HCT116 (cell line): ENCODE data around the gene GMPPA. TPM values are rescaled to one million over a fixed set of nuclear protein-coding genes. Genes with fewer than 3 reads are reported as not detected.

Experiments
- ATAC-seq: fragments of 200-7000 bp; cut with Tn5 transposase; 2 replicates; pipeline ENCODE4 v1.9.1; 2020; ENCODE audit warnings: mild to moderate bottlenecking, moderate library complexity
- BruUV-seq: library from RNA; stranded (reverse); fragments of 400-500 nt; replicated peaks from 2 replicates; lab custom pipeline; 2021; lab: Mats Ljungman, UMichigan
- CTCF ChIA-PET: fragments of 300-600 bp; sonication (Branson Sonifier 250); formaldehyde crosslinking; loops from one replicate; lab custom pipeline; 2021; ENCODE audit warnings: antibody characterized with exemption; lab: Charles Lee
- POLR2A ChIA-PET: fragments of 300-600, 350-600 bp; sonication (Branson Sonifier 250); formaldehyde crosslinking; loops from one replicate; lab custom pipeline; 2021; ENCODE audit warnings: antibody characterized with exemption; lab: Charles Lee
- RAD21 ChIA-PET, 2 experiments: fragments of 300-600 bp; sonication (Branson Sonifier 250); formaldehyde crosslinking; loops; one replicate each; lab custom pipeline; 2023; ENCODE audit warnings: low total read pairs in 2 of 2; ENCODE audit not compliant: uncharacterized antibody in 2 of 2, unreplicated experiment in 2 of 2, low non-redundant PET in 1 of 2; lab: Charles Lee
- DNase-seq: peaks from one replicate; pipeline ENCODE4 v3.0.0-alpha.2; 2010; ENCODE audit warnings: low read depth, low spot score
- H2AFZ ChIP-seq: fragments of 200-600 bp; shearing (Covaris generic), sonication (generic); 2 replicates; pipeline ENCODE4 v1.6.1; 2017; ENCODE audit warnings: low read depth, mixed run types, mixed read lengths, antibody characterized with exemption, low read length; ENCODE audit not compliant: poor library complexity, severe bottlenecking
- H3K27ac ChIP-seq: 2 replicates; pipeline ENCODE4 v1.5.1; 2012; ENCODE audit warnings: low read depth, low read length
- H3K27me3 ChIP-seq: fragments of 200-600 bp; sonication (generic); 2 replicates; pipeline ENCODE4 v1.6.1; 2016; ENCODE audit warnings: mixed run types, low read length, mixed read lengths; ENCODE audit not compliant: insufficient read depth
- H3K36me3 ChIP-seq, 2 experiments: fragments of 200-500 bp in 1 of 2; fragments of 200-600 bp in 1 of 2; sonication (Bioruptor generic) in 1 of 2; sonication (generic) in 1 of 2; 2 replicates each; pipeline versions ENCODE4 v1.5.1 to v1.6.1; 2014 to 2016; ENCODE audit warnings: low read length in 2 of 2, inconsistent platforms in 1 of 2, mixed read lengths in 1 of 2, mixed run types in 1 of 2; ENCODE audit not compliant: insufficient read depth in 2 of 2, control insufficient read depth in 1 of 2
- H3K4me1 ChIP-seq, 2 experiments: fragments of 200-600 bp in 1 of 2; sonication (generic) in 1 of 2; 2 replicates each; pipeline versions ENCODE4 v1.5.1 to v1.6.1; 2012 to 2017; ENCODE audit warnings: low read length in 2 of 2, inconsistent platforms in 1 of 2, mild to moderate bottlenecking in 1 of 2, mixed read lengths in 1 of 2, mixed run types in 1 of 2, moderate library complexity in 1 of 2; ENCODE audit not compliant: insufficient read depth in 2 of 2, control insufficient read depth in 1 of 2
- H3K4me2 ChIP-seq: fragments of 200-600 bp; sonication (generic); 2 replicates; pipeline ENCODE4 v1.6.1; 2017; ENCODE audit warnings: mixed run types, low read length, mixed read lengths
- H3K4me3 ChIP-seq, 2 experiments: fragments of 200-600 bp in 1 of 2; sonication (generic) in 1 of 2; replicated peaks in 1 of 2; 2 replicates each; pipeline ENCODE4 v1.5.1; 2011 to 2016; ENCODE audit warnings: low read length in 2 of 2, control low read depth in 1 of 2, low read depth in 1 of 2, mild to moderate bottlenecking in 1 of 2, mixed read lengths in 1 of 2, mixed run types in 1 of 2
- H3K79me2 ChIP-seq: fragments of 200-600 bp; sonication (generic); 2 replicates; pipeline ENCODE4 v1.6.1; 2017; ENCODE audit warnings: mild to moderate bottlenecking, mixed run types, low read length, moderate library complexity, mixed read lengths; ENCODE audit not compliant: insufficient read depth
- H3K9ac ChIP-seq: fragments of 200-600 bp; sonication (generic); 2 replicates; pipeline ENCODE4 v1.6.1; 2016; ENCODE audit warnings: low read length, mixed read lengths
- H3K9me2 ChIP-seq: fragments of 200-600 bp; sonication (generic), shearing (Covaris generic); 2 replicates; pipeline ENCODE4 v1.6.1; 2017; ENCODE audit warnings: mixed run types, mild to moderate bottlenecking, moderate library complexity; ENCODE audit not compliant: insufficient read depth
- H3K9me3 ChIP-seq, 2 experiments: fragments of 200-500 bp in 1 of 2; fragments of 200-600 bp in 1 of 2; sonication (Bioruptor generic) in 1 of 2; sonication (generic) in 1 of 2; 2 replicates each; pipeline ENCODE4 v1.6.1; 2014 to 2017; ENCODE audit warnings: low read length in 2 of 2, mixed read lengths in 2 of 2, inconsistent platforms in 1 of 2, low read depth in 1 of 2, mild to moderate bottlenecking in 1 of 2, mixed run types in 1 of 2, moderate library complexity in 1 of 2; ENCODE audit not compliant: control insufficient read depth in 1 of 2, insufficient read depth in 1 of 2
- H4K20me1 ChIP-seq: fragments of 200-600 bp; sonication (generic), shearing (Covaris generic); 2 replicates; pipeline ENCODE4 v1.6.1; 2017; ENCODE audit warnings: mixed run types, mild to moderate bottlenecking, moderate library complexity; ENCODE audit not compliant: insufficient read depth
- CEBPB ChIP-seq: IDR thresholded peaks from 2 replicates; pipeline ENCODE4 v1.6.1; 2012; ENCODE audit warnings: low read depth
- CTCF ChIP-seq, 3 experiments: fragments of 200-600 bp in 1 of 3; sonication (generic) in 1 of 3; IDR thresholded peaks in 2 of 3; conservative IDR thresholded peaks in 1 of 3; 2 replicates each; pipeline ENCODE4 v1.5.1; 2012 to 2017; ENCODE audit warnings: low read depth in 2 of 3, low read length in 2 of 3, antibody characterized with exemption in 1 of 3, borderline replicate concordance in 1 of 3, control low read depth in 1 of 3, mild to moderate bottlenecking in 1 of 3, mixed read lengths in 1 of 3, mixed run types in 1 of 3, moderate library complexity in 1 of 3; ENCODE audit not compliant: insufficient read depth in 1 of 3
- EZH2 ChIP-seq: fragments of 200-600 bp; sonication (generic); IDR thresholded peaks from 2 replicates; pipeline ENCODE4 v1.6.1; 2017; ENCODE audit warnings: antibody characterized with exemption, mixed run types
- MAX ChIP-seq: IDR thresholded peaks from 2 replicates; pipeline ENCODE4 v1.6.1; 2012
- POLR2A ChIP-seq: IDR thresholded peaks from 2 replicates; pipeline ENCODE4 v1.7.0; 2011; ENCODE audit warnings: borderline replicate concordance; ENCODE audit not compliant: insufficient read depth, insufficient read length; ENCODE audit errors: extremely low read depth
- POLR2AphosphoS5 ChIP-seq: IDR thresholded peaks from 2 replicates; pipeline ENCODE4 v1.6.1; 2011; ENCODE audit warnings: mild to moderate bottlenecking, low read depth, low read length, moderate library complexity
- RAD21 ChIP-seq: IDR thresholded peaks from 2 replicates; pipeline ENCODE4 v1.6.1; 2012; ENCODE audit warnings: low read depth, mild to moderate bottlenecking
- SP1 ChIP-seq: IDR thresholded peaks from 2 replicates; pipeline ENCODE4 v1.6.1; 2012; ENCODE audit warnings: low read depth
- SRF ChIP-seq: IDR thresholded peaks from 2 replicates; pipeline ENCODE4 v1.6.1; 2012; ENCODE audit warnings: low read depth
- TCF7L2 ChIP-seq: IDR thresholded peaks from 2 replicates; pipeline ENCODE4 v1.7.0; 2011; ENCODE audit warnings: borderline replicate concordance, inconsistent platforms; ENCODE audit not compliant: insufficient read depth, insufficient read length; ENCODE audit errors: extremely low read depth
- YY1 ChIP-seq: IDR thresholded peaks from 2 replicates; pipeline ENCODE4 v1.6.1; 2011; ENCODE audit warnings: low read length, low read depth, moderate library complexity, mild to moderate bottlenecking; ENCODE audit not compliant: insufficient replicate concordance; ENCODE audit errors: extremely low read depth
- ZNF274 ChIP-seq: fragments of 200-500 bp; sonication (Bioruptor generic); IDR thresholded peaks from 2 replicates; pipeline ENCODE4 v1.6.1; 2014; ENCODE audit warnings: mild to moderate bottlenecking, low read depth, low read length, inconsistent platforms
- intact Hi-C: fragments of 100-400 bp; cut with micrococcal nuclease; formaldehyde crosslinking; loops from 2 replicates; pipeline ENCODE4 v1.10.0; 2022
- total RNA-seq: library from RNA; stranded (reverse); gene quantifications from one replicate; pipeline ENCODE4 v1.2.1, GENCODE V29; 2021; ENCODE audit not compliant: unreplicated experiment
- TF ChIP-seq, protein P1 (sequence below): IDR thresholded peaks from 2 replicates; pipeline ENCODE4 v1.6.1; 2012

The GMPPA gene
- total RNA-seq, 1 experiment from 2014 or later, result 71.8 TPM

GRCh38 chr2:219541611-219542180 is 43.0 kb downstream of the GMPPA start:
- intact Hi-C loops, result loop anchor here (1.0 to 5.0 kb wide), 5 partner anchors 57 to 479 kb away; partner anchors contain the start of genes IHH and SLC4A3
- Histone ChIP-seq H3K27me3 (no peaks in the 10 kb centered on the region), H2AFZ (no peak overlapping the region), H3K4me1 (peaks cover 19 to 68% of the 10 kb centered on the region in 2 experiments), H3K9me3 (no peaks in the 10 kb centered on the region), H3K4me3 (peak overlapping the region; percentile 75 to 99), H3K9ac (peak overlapping the region; percentile 95), H3K36me3 (peaks cover 2 to 28% of the 10 kb centered on the region in 2 experiments; a peak in 3 of 4 replicates), H4K20me1 (peaks cover 6% of the 10 kb centered on the region; the same call in 1 of the 2 replicates), H3K9me2 (no peaks in the 10 kb centered on the region), H3K4me2 (peak overlapping the region; percentile 98), H3K27ac (peak overlapping the region; percentile 97), H3K79me2 (peaks cover 49% of the 10 kb centered on the region)
- ATAC-seq (peak; percentile 52), DNase-seq (peak; percentile 92)
- BruUV-seq, result no TSS peak
- POLR2A ChIA-PET, result no interaction called here
- no peak for TF ChIP-seq TCF7L2
- TF ChIP-seq, protein P1, sequence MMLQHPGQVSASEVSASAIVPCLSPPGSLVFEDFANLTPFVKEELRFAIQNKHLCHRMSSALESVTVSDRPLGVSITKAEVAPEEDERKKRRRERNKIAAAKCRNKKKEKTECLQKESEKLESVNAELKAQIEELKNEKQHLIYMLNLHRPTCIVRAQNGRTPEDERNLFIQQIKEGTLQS, result no peak
- peak; percentile 14 for TF ChIP-seq YY1
- TF ChIP-seq SRF, result no peak
- no peak for TF ChIP-seq CEBPB
- TF ChIP-seq RAD21, result no peak
- peak in 2 of 3 experiments; percentile 90 to 100; a peak in 4 of 6 replicates for TF ChIP-seq CTCF (IDR thresholded peaks at IDR 0.05 in 2 of 3, conservative IDR thresholded peaks at IDR 0.05 in 1 of 3; ENCODE audit: borderline replicate concordance in 1 of 3, insufficient read depth in 1 of 3, low read depth in 2 of 3, low read length in 2 of 3)
- TF ChIP-seq EZH2, result no peak
- TF ChIP-seq MAX, result no peak
- TF ChIP-seq POLR2AphosphoS5, result peak; percentile 60; the same call in 1 of the 2 replicates
- no peak for TF ChIP-seq POLR2A
- no peak for TF ChIP-seq ZNF274
- no peak for TF ChIP-seq SP1
- RAD21 ChIA-PET, result interaction anchor here in 1 of 2 experiments (1.5 kb wide), 1 partner anchor 56 kb away, joined by 3 read pairs; the partner anchor contains the start of gene STK11IP
- CTCF ChIA-PET, result interaction anchor here (0.7 to 3.0 kb wide), 10 partner anchors 12 to 153 kb away, joined by 3 to 15 read pairs (median 4); partner anchors contain the start of genes GMPPA and STK11IP
